Esophagus squamous epithelium (tissue), 5 donors: ENCODE data around the gene CRELD2. TPM values are rescaled to one million over a fixed set of nuclear protein-coding genes. Genes with fewer than 3 reads are reported as not detected.

Source experiments
- DNase-seq: peaks from one replicate; lab custom pipeline; 2025; lab: John Stamatoyannopoulos, UW
- H3K27ac ChIP-seq, 4 donors: fragments of 200-600 bp; sonication (generic); one replicate each; pipeline ENCODE4 v1.5.1; 2016 to 2019; ENCODE audit warnings: mild to moderate bottlenecking in 1 of 4
- H3K27me3 ChIP-seq, 4 donors: fragments of 200-600 bp; sonication (generic); 1 replicate in 3 of 4; 2 replicates in 1 of 4; pipeline versions ENCODE4 v1.5.1 to v1.6.0; 2017 to 2021; ENCODE audit warnings: antibody characterized with exemption in 1 of 4
- H3K36me3 ChIP-seq, 3 donors: fragments of 200-600 bp; sonication (generic); one replicate each; pipeline ENCODE4 v1.5.1; 2016 to 2019
- H3K4me1 ChIP-seq, 3 donors: fragments of 200-600 bp; sonication (generic); one replicate each; pipeline ENCODE4 v1.5.1; 2017 to 2019
- H3K4me3 ChIP-seq, 4 donors: fragments of 200-600 bp; sonication (generic); 1 replicate in 3 of 4; 2 replicates in 1 of 4; pipeline ENCODE4 v1.5.1; 2016 to 2019; ENCODE audit warnings: mild to moderate bottlenecking in 2 of 4, moderate library complexity in 1 of 4
- H3K9me3 ChIP-seq, 3 donors: fragments of 200-600 bp; sonication (generic); one replicate each; pipeline ENCODE4 v1.5.1; 2016 to 2019
- CTCF ChIP-seq, 6 experiments: fragments of 450-650 bp in 4 of 6; fragments of 200-600 bp in 2 of 6; sonication (generic) in 2 of 6; IDR thresholded peaks; one replicate each; pipeline ENCODE4 v1.5.1; 2016 to 2019; ENCODE audit warnings: antibody characterized with exemption in 6 of 6, mild to moderate bottlenecking in 4 of 6, moderate library complexity in 4 of 6
- POLR2A ChIP-seq, 4 donors: fragments of 450-650 bp; IDR thresholded peaks; one replicate each; pipeline ENCODE4 v1.6.1; 2017; ENCODE audit warnings: antibody characterized with exemption in 4 of 4, mild to moderate bottlenecking in 4 of 4, moderate library complexity in 3 of 4
- WGBS, 2 donors: methylation state at CpG; one replicate each; pipeline ENCODE4 v1.1.5; 2018; 5-methylcytosine and 5-hydroxymethylcytosine counted together
- intact Hi-C: fragments of 100-400 bp; cut with DNase I; formaldehyde crosslinking; loops from one replicate; pipeline ENCODE4 v1.15.0; 2022
- total RNA-seq, 4 donors: library from RNA; depleted of rRNA; stranded (reverse); fragments of >200 nt; gene quantifications; one replicate each; pipeline ENCODE4 v1.1.0, GENCODE V29; 2016
- donor health status: DM: yes; HTN: yes; CAD: no.

The CRELD2 gene
- total RNA-seq, 4 donors from 2014 or later = 22.7 to 45.7 (median 35.5) TPM

GRCh38 chr22:49884503-49885260 lies 33.8 kb upstream of the CRELD2 start:
- Histone ChIP-seq H3K4me1 (no peaks in the 10 kb centered on the region), H3K27me3 (no peaks in the 10 kb centered on the region), H3K36me3 (peaks cover 20 to 68% (median 23%) of the 10 kb centered on the region in 3 donors), H3K9me3 (no peaks in the 10 kb centered on the region), H3K4me3 (no peak overlapping the region), H3K27ac (no peak overlapping the region)
- 93 to 97% methylated on average over 9 to 25 of the region's 31 CpGs for whole genome bisulfite sequencing, 2 donors
- intact Hi-C loops = no loop called here
- no peak for DNase-seq
- TF ChIP-seq CTCF (IDR thresholded peaks at IDR 0.05) (no peak), POLR2A (IDR thresholded peaks at IDR 0.05) (no peak)

- 96 to 97% methylated on average over 17 of the region's 17 CpGs for whole genome bisulfite sequencing, 2 donors
- no peak overlapping the region for H3K27ac ChIP-seq
- peaks cover 20 to 74% (median 23%) of the 10 kb centered on the region in 3 donors for H3K36me3 ChIP-seq
- no peak for TF ChIP-seq POLR2A (IDR thresholded peaks at IDR 0.05)
- no peak for TF ChIP-seq CTCF (IDR thresholded peaks at IDR 0.05)
- intact Hi-C loops = no loop called here
- H3K4me1 ChIP-seq = no peaks in the 10 kb centered on the region
- DNase-seq = no peak
- H3K27me3 ChIP-seq = no peaks in the 10 kb centered on the region
- no peak overlapping the region for H3K4me3 ChIP-seq
- H3K9me3 ChIP-seq = peaks cover 0 to under 1% (median 0%) of the 10 kb centered on the region in 3 donors
Measured at GRCh38 chr22:49885281-49885680, 33.2 kb upstream of the CRELD2 start.

- Histone ChIP-seq H3K36me3 (peaks cover 20 to 80% (median 23%) of the 10 kb centered on the region in 3 donors), H3K27me3 (no peaks in the 10 kb centered on the region), H3K4me3 (no peak overlapping the region), H3K27ac (no peak overlapping the region), H3K4me1 (no peaks in the 10 kb centered on the region), H3K9me3 (peaks cover 0 to 7% (median 0%) of the 10 kb centered on the region in 3 donors)
- no peak for DNase-seq
- intact Hi-C loops = no loop called here
- WGBS, 2 donors = 93 to 95% methylated on average over 8 to 22 of the region's 35 CpGs
- TF ChIP-seq CTCF (IDR thresholded peaks at IDR 0.05) (no peak), POLR2A (IDR thresholded peaks at IDR 0.05) (no peak)
Measured at GRCh38 chr22:49885881-49886280, 32.6 kb upstream of the CRELD2 start.

- peaks cover 0 to 10% (median 0%) of the 10 kb centered on the region in 3 donors for H3K9me3 ChIP-seq
- no peak overlapping the region for H3K27ac ChIP-seq
- TF ChIP-seq POLR2A (IDR thresholded peaks at IDR 0.05) (no peak), CTCF (IDR thresholded peaks at IDR 0.05) (no peak)
- DNase-seq = no peak
- no peaks in the 10 kb centered on the region for H3K4me1 ChIP-seq
- no peaks in the 10 kb centered on the region for H3K27me3 ChIP-seq
- peaks cover 20 to 85% (median 23%) of the 10 kb centered on the region in 3 donors for H3K36me3 ChIP-seq
- no peak overlapping the region for H3K4me3 ChIP-seq
- intact Hi-C loops = no loop called here
- 95 to 96% methylated on average over 28 to 36 of the region's 41 CpGs for WGBS, 2 donors
Measured at GRCh38 chr22:49886346-49887063, 31.9 kb upstream of the CRELD2 start.

- H3K27ac ChIP-seq = no peak overlapping the region
- DNase-seq = no peak
- H3K9me3 ChIP-seq = peaks cover 0 to 10% (median 0%) of the 10 kb centered on the region in 3 donors
- no peaks in the 10 kb centered on the region for H3K4me1 ChIP-seq
- WGBS, 2 donors = 93 to 96% methylated on average over 13 to 14 of the region's 14 CpGs
- H3K27me3 ChIP-seq = no peaks in the 10 kb centered on the region
- H3K4me3 ChIP-seq = no peak overlapping the region
- H3K36me3 ChIP-seq = peaks cover 20 to 86% (median 23%) of the 10 kb centered on the region in 3 donors
- intact Hi-C loops = no loop called here
- TF ChIP-seq POLR2A (IDR thresholded peaks at IDR 0.05) (no peak), CTCF (IDR thresholded peaks at IDR 0.05) (no peak)
Measured at GRCh38 chr22:49887064-49887451, 31.4 kb upstream of the CRELD2 start.
